Muscle of leg (tissue), 11 donors: ENCODE results near the gene SLC25A3. TPM values are rescaled to one million over a fixed set of nuclear protein-coding genes. Genes with fewer than 3 reads are reported as not detected.
"Not testable (repeated sequence)": the region's sequence is repeated elsewhere in the genome, so short reads cannot be mapped to it uniquely, and the experiment has no call there.

Source experiments
- DNase-seq: peaks from one replicate; pipeline ENCODE4 v3.0.0; 2013
- H3K27ac ChIP-seq: one replicate; pipeline ENCODE4 v1.5.1; 2013; ENCODE audit warnings: mild to moderate bottlenecking, low read length, control low read depth
- H3K27me3 ChIP-seq: one replicate; pipeline ENCODE4 v1.6.1; 2013; ENCODE audit warnings: low read length; ENCODE audit not compliant: control insufficient read depth, insufficient read depth
- H3K36me3 ChIP-seq: one replicate; pipeline ENCODE4 v1.6.1; 2013; ENCODE audit warnings: low read length; ENCODE audit not compliant: control insufficient read depth, insufficient read depth
- H3K4me1 ChIP-seq: one replicate; pipeline ENCODE4 v1.6.1; 2013; ENCODE audit warnings: low read length; ENCODE audit not compliant: control insufficient read depth, insufficient read depth
- H3K4me3 ChIP-seq: one replicate; pipeline ENCODE4 v1.5.1; 2013; ENCODE audit warnings: low read length, control low read depth
- H3K9me3 ChIP-seq: replicated peaks from 2 replicates; pipeline ENCODE4 v1.6.1; 2013; ENCODE audit warnings: low read depth, low read length; ENCODE audit not compliant: control insufficient read depth
- WGBS: methylation state at CpG from one replicate; pipeline ENCODE4 v1.1.5; 2013; ENCODE audit warnings: missing lambda C conversion rate; ENCODE audit not compliant: insufficient coverage; 5-methylcytosine and 5-hydroxymethylcytosine counted together
- polyA plus RNA-seq, 8 donors: library from polyadenylated mRNA; unstranded; fragments of 120-200 nt; gene quantifications; one replicate each; pipeline versions ENCODE4 v1.2.1 to v1.2.3, GENCODE V29; 2013; ENCODE audit warnings: inconsistent platforms in 1 of 8, low replicate concordance in 1 of 8; ENCODE audit not compliant: insufficient read length in 8 of 8, insufficient read depth in 1 of 8
- total RNA-seq: library from RNA; stranded (reverse); fragments of 120-200 nt; gene quantifications from one replicate; pipeline ENCODE4 v1.2.4, GENCODE V29; 2013

The SLC25A3 gene
- total and polyA plus RNA-seq, 9 donors, result 640 to 758 (median 704) TPM

DNA sequence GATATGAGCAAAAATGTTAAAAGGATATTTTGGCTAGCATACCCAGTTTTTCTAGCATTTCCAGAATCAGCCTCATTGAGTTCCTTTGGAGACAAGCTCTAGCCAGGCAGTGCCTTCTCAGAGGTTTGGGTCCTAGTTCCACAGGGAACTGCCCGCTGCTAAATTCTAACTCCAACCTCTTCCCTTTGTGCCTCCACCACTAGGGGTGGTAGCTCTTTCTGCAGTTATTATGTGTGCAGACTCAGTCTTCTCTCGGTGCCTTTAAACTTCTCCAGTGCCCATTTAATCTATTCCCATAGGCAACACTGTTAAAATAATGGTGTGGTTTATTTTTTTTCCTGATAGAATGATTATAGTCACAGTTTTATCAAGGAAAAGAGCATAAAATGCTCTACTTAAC, 21.5 kb upstream of the SLC25A3 start:
- no peaks in the 10 kb centered on the region for H3K27me3 ChIP-seq
- no peak overlapping the region for H3K4me3 ChIP-seq
- no peaks in the 10 kb centered on the region for H3K4me1 ChIP-seq
- H3K36me3 ChIP-seq, result no peaks in the 10 kb centered on the region
- WGBS, result no CpG with 5 or more reads among the region's 2 CpGs
- H3K27ac ChIP-seq, result no peak overlapping the region
- H3K9me3 ChIP-seq, result no peaks in the 10 kb centered on the region
- DNase-seq, result no peak

DNA sequence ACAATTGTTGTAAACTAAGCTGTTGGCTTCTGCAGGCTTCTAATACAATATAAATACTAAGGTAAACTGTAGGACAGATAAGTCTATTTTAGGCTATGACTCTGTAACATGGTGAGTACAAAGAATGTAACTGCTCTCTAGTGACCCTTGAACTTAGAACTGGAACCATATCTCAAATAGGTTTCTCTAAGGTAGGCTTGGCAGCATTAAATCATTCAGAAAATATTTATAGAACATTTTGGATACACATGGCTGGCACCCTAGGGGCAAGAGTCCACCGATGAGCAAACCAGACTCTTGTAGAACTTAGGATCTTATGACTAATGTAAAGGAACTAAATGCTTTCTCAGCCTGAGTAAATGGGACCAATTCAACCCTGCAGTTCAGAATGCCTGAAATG, 19.4 kb upstream of the SLC25A3 start:
- no peak for DNase-seq
- no peaks in the 10 kb centered on the region for H3K4me1 ChIP-seq
- H3K27me3 ChIP-seq, result no peaks in the 10 kb centered on the region
- no CpG with 5 or more reads among the region's 1 CpG for WGBS
- no peak overlapping the region for H3K4me3 ChIP-seq
- H3K9me3 ChIP-seq, result no peaks in the 10 kb centered on the region
- no peak overlapping the region for H3K27ac ChIP-seq
- H3K36me3 ChIP-seq, result no peaks in the 10 kb centered on the region

DNA sequence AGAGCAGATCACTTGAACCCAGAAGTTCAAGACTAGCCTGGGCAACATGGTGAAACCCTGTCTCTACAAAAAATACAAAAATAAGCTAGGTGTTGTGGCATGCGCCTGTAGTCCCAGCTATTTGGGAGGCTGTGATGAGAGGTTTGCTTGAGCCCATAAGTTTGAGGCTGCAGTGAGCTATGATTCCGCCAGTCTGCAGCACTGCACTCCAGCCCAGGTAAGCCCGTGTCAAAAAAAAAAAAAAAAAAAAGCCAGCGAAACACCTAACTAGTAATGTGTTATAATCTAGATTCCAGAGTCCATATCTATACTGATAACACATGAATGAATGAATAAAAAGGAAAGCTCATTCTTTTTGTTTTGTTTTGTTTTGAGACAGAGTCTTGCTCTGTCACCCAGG, 18.5 kb upstream of the SLC25A3 start:
- H3K9me3 ChIP-seq, result no peaks in the 10 kb centered on the region
- H3K27ac ChIP-seq, result no peak overlapping the region
- WGBS, result 86% methylated on average over 1 of the region's 4 CpGs
- H3K27me3 ChIP-seq, result no peaks in the 10 kb centered on the region
- H3K4me3 ChIP-seq, result no peak overlapping the region
- DNase-seq, result no peak
- H3K4me1 ChIP-seq, result no peaks in the 10 kb centered on the region
- H3K36me3 ChIP-seq, result no peaks in the 10 kb centered on the region

- H3K9me3 ChIP-seq, H3K4me1 ChIP-seq, DNase-seq, H3K36me3 ChIP-seq, H3K27ac ChIP-seq, H3K27me3 ChIP-seq, H3K4me3 ChIP-seq: not testable (repeated sequence)
- WGBS, result no CpG with 5 or more reads among the region's 2 CpGs
These were observed 16.7 kb upstream of the SLC25A3 start for GRCh38 chr12:98576795-98577194.

DNA sequence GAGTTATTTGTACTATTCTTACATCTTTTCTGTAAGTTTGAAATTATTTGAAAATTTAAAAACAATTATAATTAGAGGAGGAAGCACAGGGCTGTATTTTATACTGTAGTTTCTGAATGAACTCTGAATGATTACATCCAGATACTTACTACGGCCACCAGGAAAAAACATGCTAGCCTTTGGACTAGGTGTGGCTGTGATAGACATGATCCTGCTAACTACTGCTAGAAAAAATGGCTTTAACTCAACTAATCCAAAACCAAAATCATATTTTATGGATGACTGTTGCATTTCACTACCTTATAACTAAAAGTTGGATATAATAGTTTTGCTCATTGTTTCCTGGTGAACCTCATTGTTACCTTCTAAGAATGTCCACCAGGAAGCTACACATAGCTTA, 15.1 kb upstream of the SLC25A3 start:
- H3K4me3 ChIP-seq, result no peak overlapping the region
- no peaks in the 10 kb centered on the region for H3K4me1 ChIP-seq
- no peaks in the 10 kb centered on the region for H3K36me3 ChIP-seq
- no peaks in the 10 kb centered on the region for H3K27me3 ChIP-seq
- no peak for DNase-seq
- no peak overlapping the region for H3K27ac ChIP-seq
- H3K9me3 ChIP-seq, result no peaks in the 10 kb centered on the region
- no CpG with 5 or more reads among the region's 1 CpG for WGBS

- Histone ChIP-seq H3K36me3 (no peaks in the 10 kb centered on the region), H3K9me3 (no peaks in the 10 kb centered on the region), H3K4me1 (no peaks in the 10 kb centered on the region), H3K4me3 (no peak overlapping the region), H3K27ac (no peak overlapping the region), H3K27me3 (no peaks in the 10 kb centered on the region)
- no peak for DNase-seq
- no CpG with 5 or more reads among the region's 2 CpGs for WGBS
These were observed 14.7 kb upstream of the SLC25A3 start for GRCh38 chr12:98578821-98579220.

GRCh38 chr12:98579347-98579746, 14.1 kb upstream of the SLC25A3 start:
- Histone ChIP-seq H3K27ac (no peak overlapping the region), H3K36me3 (no peaks in the 10 kb centered on the region), H3K4me1 (no peaks in the 10 kb centered on the region), H3K9me3 (no peaks in the 10 kb centered on the region), H3K27me3 (no peaks in the 10 kb centered on the region), H3K4me3 (no peak overlapping the region)
- no peak for DNase-seq
- WGBS, result 59% methylated on average over 3 of the region's 5 CpGs

DNA sequence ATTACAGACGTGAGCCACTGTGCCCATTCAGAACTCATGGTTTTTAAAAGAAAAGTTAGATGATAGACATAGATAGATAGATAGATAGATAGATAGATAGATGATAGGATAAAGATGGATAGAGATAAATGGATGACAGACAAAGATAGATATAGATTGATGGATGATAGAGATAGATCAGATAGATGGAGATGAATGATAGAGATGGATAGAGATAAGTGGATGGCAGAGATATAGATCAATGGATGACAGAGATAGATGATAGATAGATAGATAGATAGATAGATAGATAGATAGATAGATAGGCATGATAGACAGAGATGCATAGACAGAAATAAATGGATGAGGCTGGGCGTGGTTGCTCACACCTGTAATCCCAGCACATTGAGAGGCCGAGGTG, 13.7 kb upstream of the SLC25A3 start:
- DNase-seq, result no peak

GRCh38 chr12:98580695-98581094, 12.8 kb upstream of the SLC25A3 start:
- H3K27me3 ChIP-seq, result no peaks in the 10 kb centered on the region
- H3K4me1 ChIP-seq, result no peaks in the 10 kb centered on the region
- H3K36me3 ChIP-seq, result no peaks in the 10 kb centered on the region
- no peak for DNase-seq
- no peak overlapping the region for H3K27ac ChIP-seq
- no peak overlapping the region for H3K4me3 ChIP-seq
- no peaks in the 10 kb centered on the region for H3K9me3 ChIP-seq
- WGBS, result 100% methylated on average over 2 of the region's 5 CpGs

More for the DNA sequence above, 13.7 kb upstream of the SLC25A3 start:
- Histone ChIP-seq H3K27me3 (no peaks in the 10 kb centered on the region), H3K9me3 (no peaks in the 10 kb centered on the region), H3K4me3 (no peak overlapping the region), H3K36me3 (no peaks in the 10 kb centered on the region), H3K27ac (no peak overlapping the region), H3K4me1 (no peaks in the 10 kb centered on the region)
- 83% methylated on average over 3 of the region's 3 CpGs for WGBS

DNA sequence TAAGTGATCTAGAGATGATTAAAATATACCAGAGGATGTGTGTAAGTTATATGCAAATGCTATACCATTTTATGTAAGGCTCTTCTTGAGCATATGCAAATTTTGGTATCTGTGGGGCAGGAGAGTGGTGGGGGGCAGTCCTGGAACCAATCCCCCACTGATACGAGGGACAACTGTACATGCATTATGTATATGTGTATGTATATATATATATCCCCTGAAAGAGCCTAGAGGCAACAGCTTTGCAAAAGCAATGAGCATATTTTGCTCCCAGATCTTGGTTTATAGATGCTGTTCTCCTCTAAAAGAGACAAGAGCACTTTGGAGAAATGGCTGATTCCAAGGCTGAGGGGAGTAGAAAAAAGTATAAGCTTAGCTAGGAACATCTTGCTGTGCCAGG, 12.4 kb upstream of the SLC25A3 start:
- no peaks in the 10 kb centered on the region for H3K36me3 ChIP-seq
- no peak for DNase-seq
- no peak overlapping the region for H3K4me3 ChIP-seq

GRCh38 chr12:98582093-98582492, 11.4 kb upstream of the SLC25A3 start:
- WGBS, result 90% methylated on average over 3 of the region's 6 CpGs
- Histone ChIP-seq H3K4me3 (no peak overlapping the region), H3K36me3 (no peaks in the 10 kb centered on the region), H3K4me1 (no peaks in the 10 kb centered on the region), H3K27me3 (no peaks in the 10 kb centered on the region), H3K9me3 (no peaks in the 10 kb centered on the region), H3K27ac (no peak overlapping the region)
- no peak for DNase-seq

More for the DNA sequence above, 12.4 kb upstream of the SLC25A3 start:
- H3K27ac ChIP-seq, result no peak overlapping the region
- WGBS, result no CpG with 5 or more reads among the region's 1 CpG
- no peaks in the 10 kb centered on the region for H3K4me1 ChIP-seq
- no peaks in the 10 kb centered on the region for H3K9me3 ChIP-seq
- no peaks in the 10 kb centered on the region for H3K27me3 ChIP-seq
